ENCODE data around the gene VPS51.

Gene VPS51

GRCh38 chr11:65089621-65090020, 6.4 kb upstream of the VPS51 start:
- Histone ChIP-seq H3K4me3 (ENCODE audit: extremely low read depth, insufficient read depth, low read length, poor library complexity, severe bottlenecking) (no peak overlapping the region), H3K27ac (ENCODE audit: low read depth, low read length, severe bottlenecking) (no peak overlapping the region), H3K4me1 (ENCODE audit: control insufficient read depth, insufficient read depth, low read length, poor library complexity, severe bottlenecking) (peaks cover 7% of the 10 kb centered on the region), H3K9me3 (ENCODE audit: control insufficient read depth, low read length) (no peaks in the 10 kb centered on the region), H3K36me3 (ENCODE audit: control insufficient read depth, insufficient read depth, low read length) (peaks cover 48% of the 10 kb centered on the region)
- 93 to 100% methylated on average over 2 to 3 of the region's 4 CpGs for WGBS, 2 experiments (ENCODE audit: insufficient coverage in 2 of 2)

GRCh38 chr11:65090628-65091027, 5.4 kb upstream of the VPS51 start:
- no peaks in the 10 kb centered on the region for H3K4me1 ChIP-seq (ENCODE audit: control insufficient read depth, insufficient read depth, low read length, poor library complexity, severe bottlenecking)
- H3K27ac ChIP-seq (ENCODE audit: low read depth, low read length, severe bottlenecking): no peak overlapping the region
- peaks cover 41% of the 10 kb centered on the region for H3K36me3 ChIP-seq (ENCODE audit: control insufficient read depth, insufficient read depth, low read length)
- H3K4me3 ChIP-seq (ENCODE audit: extremely low read depth, insufficient read depth, low read length, poor library complexity, severe bottlenecking): no peak overlapping the region
- 100% methylated on average over 3 of the region's 4 CpGs for WGBS, 2 experiments (ENCODE audit: insufficient coverage in 2 of 2)
- no peaks in the 10 kb centered on the region for H3K9me3 ChIP-seq (ENCODE audit: control insufficient read depth, low read length)

GRCh38 chr11:65095427-65095826, 587 bp upstream of the VPS51 start:
- no peaks in the 10 kb centered on the region for H3K9me3 ChIP-seq (ENCODE audit: control insufficient read depth, low read length)
- 90% methylated on average over 19 to 22 of the region's 22 CpGs for WGBS, 2 experiments (ENCODE audit: insufficient coverage in 2 of 2)
- H3K36me3 ChIP-seq (ENCODE audit: control insufficient read depth, insufficient read depth, low read length): peaks cover 16% of the 10 kb centered on the region
- H3K4me3 ChIP-seq (ENCODE audit: extremely low read depth, insufficient read depth, low read length, poor library complexity, severe bottlenecking): peak overlapping the region; percentile 79
- peaks cover 4% of the 10 kb centered on the region for H3K4me1 ChIP-seq (ENCODE audit: control insufficient read depth, insufficient read depth, low read length, poor library complexity, severe bottlenecking)
- no peak overlapping the region for H3K27ac ChIP-seq (ENCODE audit: low read depth, low read length, severe bottlenecking)

GRCh38 chr11:65096926-65097325, 912 bp downstream of the VPS51 start:
- no peaks in the 10 kb centered on the region for H3K9me3 ChIP-seq (ENCODE audit: control insufficient read depth, low read length)
- peaks cover 20% of the 10 kb centered on the region for H3K36me3 ChIP-seq (ENCODE audit: control insufficient read depth, insufficient read depth, low read length)
- H3K4me1 ChIP-seq (ENCODE audit: control insufficient read depth, insufficient read depth, low read length, poor library complexity, severe bottlenecking): peaks cover 4% of the 10 kb centered on the region
- peak overlapping the region; percentile 79 for H3K4me3 ChIP-seq (ENCODE audit: extremely low read depth, insufficient read depth, low read length, poor library complexity, severe bottlenecking)
- H3K27ac ChIP-seq (ENCODE audit: low read depth, low read length, severe bottlenecking): no peak overlapping the region
- WGBS, 2 experiments (ENCODE audit: insufficient coverage in 2 of 2): 68 to 75% methylated on average over 6 to 7 of the region's 8 CpGs

GRCh38 chr11:65100674-65101350, 4.8 kb downstream of the VPS51 start:
- H3K36me3 ChIP-seq (ENCODE audit: control insufficient read depth, insufficient read depth, low read length): peaks cover 33% of the 10 kb centered on the region
- H3K4me1 ChIP-seq (ENCODE audit: control insufficient read depth, insufficient read depth, low read length, poor library complexity, severe bottlenecking): peaks cover 4% of the 10 kb centered on the region
- H3K9me3 ChIP-seq (ENCODE audit: control insufficient read depth, low read length): no peaks in the 10 kb centered on the region
- 84 to 93% methylated on average over 2 to 4 of the region's 6 CpGs for WGBS, 2 experiments (ENCODE audit: insufficient coverage in 2 of 2)
- H3K27ac ChIP-seq (ENCODE audit: low read depth, low read length, severe bottlenecking): no peak overlapping the region
- no peak overlapping the region for H3K4me3 ChIP-seq (ENCODE audit: extremely low read depth, insufficient read depth, low read length, poor library complexity, severe bottlenecking)

GRCh38 chr11:65102142-65103095, 6.4 kb downstream of the VPS51 start:
- Histone ChIP-seq H3K27ac (ENCODE audit: low read depth, low read length, severe bottlenecking) (no peak overlapping the region), H3K4me1 (ENCODE audit: control insufficient read depth, insufficient read depth, low read length, poor library complexity, severe bottlenecking) (no peaks in the 10 kb centered on the region), H3K4me3 (ENCODE audit: extremely low read depth, insufficient read depth, low read length, poor library complexity, severe bottlenecking) (no peak overlapping the region), H3K9me3 (ENCODE audit: control insufficient read depth, low read length) (no peaks in the 10 kb centered on the region), H3K36me3 (ENCODE audit: control insufficient read depth, insufficient read depth, low read length) (peaks cover 35% of the 10 kb centered on the region)
- 92 to 98% methylated on average over 6 to 7 of the region's 8 CpGs for WGBS, 2 experiments (ENCODE audit: insufficient coverage in 2 of 2)

- no peak overlapping the region for H3K4me3 ChIP-seq (ENCODE audit: extremely low read depth, insufficient read depth, low read length, poor library complexity, severe bottlenecking)
- no peaks in the 10 kb centered on the region for H3K9me3 ChIP-seq (ENCODE audit: control insufficient read depth, low read length)
- H3K36me3 ChIP-seq (ENCODE audit: control insufficient read depth, insufficient read depth, low read length): peaks cover 33% of the 10 kb centered on the region
- no peak overlapping the region for H3K27ac ChIP-seq (ENCODE audit: low read depth, low read length, severe bottlenecking)
- no peaks in the 10 kb centered on the region for H3K4me1 ChIP-seq (ENCODE audit: control insufficient read depth, insufficient read depth, low read length, poor library complexity, severe bottlenecking)
Observed at GRCh38 chr11:65103476-65103875, 7.5 kb downstream of the VPS51 start.

- Histone ChIP-seq H3K27ac (ENCODE audit: low read depth, low read length, severe bottlenecking) (no peak overlapping the region), H3K36me3 (ENCODE audit: control insufficient read depth, insufficient read depth, low read length) (peaks cover 35% of the 10 kb centered on the region), H3K4me3 (ENCODE audit: extremely low read depth, insufficient read depth, low read length, poor library complexity, severe bottlenecking) (no peak overlapping the region), H3K9me3 (ENCODE audit: control insufficient read depth, low read length) (no peaks in the 10 kb centered on the region), H3K4me1 (ENCODE audit: control insufficient read depth, insufficient read depth, low read length, poor library complexity, severe bottlenecking) (no peaks in the 10 kb centered on the region)
- 95 to 100% methylated on average over 1 to 2 of the region's 4 CpGs for WGBS, 2 experiments (ENCODE audit: insufficient coverage in 2 of 2)
Observed at GRCh38 chr11:65104628-65105027, 8.6 kb downstream of the VPS51 start.

- H3K27ac ChIP-seq (ENCODE audit: low read depth, low read length, severe bottlenecking): no peak overlapping the region
- peaks cover 34% of the 10 kb centered on the region for H3K36me3 ChIP-seq (ENCODE audit: control insufficient read depth, insufficient read depth, low read length)
- no peak overlapping the region for H3K4me3 ChIP-seq (ENCODE audit: extremely low read depth, insufficient read depth, low read length, poor library complexity, severe bottlenecking)
- no peaks in the 10 kb centered on the region for H3K9me3 ChIP-seq (ENCODE audit: control insufficient read depth, low read length)
- H3K4me1 ChIP-seq (ENCODE audit: control insufficient read depth, insufficient read depth, low read length, poor library complexity, severe bottlenecking): peaks cover 9% of the 10 kb centered on the region
- WGBS, 2 experiments (ENCODE audit: insufficient coverage in 2 of 2): 97 to 100% methylated on average over 7 to 9 of the region's 15 CpGs
Observed at GRCh38 chr11:65107078-65107477, 11.1 kb downstream of the VPS51 start.

- H3K27ac ChIP-seq (ENCODE audit: low read depth, low read length, severe bottlenecking): no peak overlapping the region
- no peak overlapping the region for H3K4me3 ChIP-seq (ENCODE audit: extremely low read depth, insufficient read depth, low read length, poor library complexity, severe bottlenecking)
- H3K36me3 ChIP-seq (ENCODE audit: control insufficient read depth, insufficient read depth, low read length): peaks cover 34% of the 10 kb centered on the region
- WGBS, 2 experiments (ENCODE audit: insufficient coverage in 2 of 2): 96% methylated on average over 43 to 52 of the region's 52 CpGs
- peaks cover 12% of the 10 kb centered on the region for H3K4me1 ChIP-seq (ENCODE audit: control insufficient read depth, insufficient read depth, low read length, poor library complexity, severe bottlenecking)
- no peaks in the 10 kb centered on the region for H3K9me3 ChIP-seq (ENCODE audit: control insufficient read depth, low read length)
Observed at GRCh38 chr11:65107751-65108468, 11.9 kb downstream of the VPS51 start.
